HEK293T (cell line): ENCODE data around the gene CAPN12.

Source experiments
- CTCF ChIA-PET: fragments of 350-600 bp; formaldehyde crosslinking; extraction: SDS; loops from one replicate; lab custom pipeline; 2021; ENCODE audit warnings: antibody characterized with exemption, inconsistent platforms; lab: Yijun Ruan, JAX
- POLR2A ChIA-PET: fragments of 350-600 bp; formaldehyde crosslinking; extraction: SDS; loops from one replicate; lab custom pipeline; 2020; ENCODE audit warnings: antibody characterized with exemption, inconsistent platforms; lab: Yijun Ruan, JAX
- DNase-seq: peaks from one replicate; pipeline ENCODE4 v3.0.0; 2012; ENCODE audit warnings: mixed read lengths; ENCODE audit errors: extremely low spot score
- ARNT ChIP-seq: fragments of 450-650 bp; IDR thresholded peaks from 2 replicates; pipeline ENCODE4 v1.6.1; 2017; ENCODE audit warnings: mild to moderate bottlenecking
- BHLHE40 ChIP-seq: fragments of 450-650 bp; IDR thresholded peaks from 2 replicates; pipeline ENCODE4 v1.6.1; 2016; ENCODE audit warnings: mild to moderate bottlenecking, moderate library complexity, borderline replicate concordance
- CTBP1 ChIP-seq: fragments of 450-650 bp; IDR thresholded peaks from 2 replicates; pipeline ENCODE4 v1.6.1; 2016; ENCODE audit warnings: borderline replicate concordance
- ELF4 ChIP-seq: fragments of 450-650 bp; IDR thresholded peaks from 2 replicates; pipeline ENCODE4 v1.6.1; 2017; ENCODE audit warnings: antibody characterized with exemption
- FOXA1 ChIP-seq: fragments of 450-650 bp; IDR thresholded peaks from 2 replicates; pipeline ENCODE4 v1.6.1; 2016; ENCODE audit warnings: mild to moderate bottlenecking
- FOXK2 ChIP-seq: fragments of 450-650 bp; IDR thresholded peaks from 2 replicates; pipeline ENCODE4 v1.6.1; 2016; ENCODE audit warnings: mild to moderate bottlenecking
- FOXM1 ChIP-seq: fragments of 450-650 bp; IDR thresholded peaks from 2 replicates; pipeline ENCODE4 v1.6.1; 2017; ENCODE audit warnings: mild to moderate bottlenecking, borderline replicate concordance
- HDGF ChIP-seq: fragments of 450-650 bp; IDR thresholded peaks from 2 replicates; pipeline ENCODE4 v1.6.1; 2017; ENCODE audit warnings: antibody characterized with exemption, borderline replicate concordance
- L3MBTL2 ChIP-seq: fragments of 450-650 bp; conservative IDR thresholded peaks from 2 replicates; pipeline ENCODE4 v1.6.1; 2016; ENCODE audit warnings: mild to moderate bottlenecking
- LEF1 ChIP-seq: fragments of 450-650 bp; IDR thresholded peaks from 2 replicates; pipeline ENCODE4 v1.6.1; 2017; ENCODE audit warnings: mild to moderate bottlenecking, borderline replicate concordance
- NFRKB ChIP-seq: fragments of 450-650 bp; IDR thresholded peaks from 2 replicates; pipeline ENCODE4 v1.6.1; 2016; ENCODE audit warnings: mild to moderate bottlenecking, moderate library complexity
- PKNOX1 ChIP-seq: fragments of 450-650 bp; IDR thresholded peaks from 2 replicates; pipeline ENCODE4 v1.6.1; 2016
- SP1 ChIP-seq: fragments of 450-650 bp; IDR thresholded peaks from 2 replicates; pipeline ENCODE4 v1.6.1; 2017
- SUZ12 ChIP-seq: fragments of 450-650 bp; IDR thresholded peaks from 2 replicates; pipeline ENCODE4 v1.6.1; 2016; ENCODE audit warnings: mild to moderate bottlenecking
- TARDBP ChIP-seq: fragments of 450-650 bp; IDR thresholded peaks from 2 replicates; pipeline ENCODE4 v1.6.1; 2016
- ZNF384 ChIP-seq: fragments of 450-650 bp; IDR thresholded peaks from 2 replicates; pipeline ENCODE4 v1.6.1; 2016

CAPN12 gene

GRCh38 chr19:38714354-38714778, 29.9 kb downstream of the CAPN12 start:
- POLR2A ChIA-PET, result no interaction called here
- DNase-seq, result no peak
- no peak for TF ChIP-seq SP1
- TF ChIP-seq BHLHE40, result no peak
- no peak for TF ChIP-seq L3MBTL2
- no peak for TF ChIP-seq HDGF
- no peak for TF ChIP-seq PKNOX1
- no peak for TF ChIP-seq NFRKB
- TF ChIP-seq ELF4, result no peak
- TF ChIP-seq FOXK2, result no peak
- no peak for TF ChIP-seq CTBP1
- no peak for TF ChIP-seq FOXA1
- TF ChIP-seq LEF1, result no peak
- TF ChIP-seq ARNT, result no peak
- TF ChIP-seq ZNF384, result no peak
- TF ChIP-seq SUZ12, result no peak
- TF ChIP-seq FOXM1, result no peak
- CTCF ChIA-PET, result no interaction called here

- POLR2A ChIA-PET, result no interaction called here
- CTCF ChIA-PET, result no interaction called here
- DNase-seq, result no peak
- no peak for TF ChIP-seq ARNT
- no peak for TF ChIP-seq SP1
- no peak for TF ChIP-seq ELF4
- no peak for TF ChIP-seq FOXK2
- no peak for TF ChIP-seq NFRKB
- no peak for TF ChIP-seq HDGF
- TF ChIP-seq ZNF384, result no peak
- TF ChIP-seq FOXM1, result no peak
- TF ChIP-seq PKNOX1, result no peak
- TF ChIP-seq CTBP1, result no peak
- no peak for TF ChIP-seq BHLHE40
- no peak for TF ChIP-seq TARDBP
- no peak for TF ChIP-seq L3MBTL2
- no peak for TF ChIP-seq LEF1
- no peak for TF ChIP-seq FOXA1
- TF ChIP-seq SUZ12, result no peak
Measured at GRCh38 chr19:38713865-38714264, 30.4 kb downstream of the CAPN12 start.

- TF ChIP-seq ARNT (no peak), BHLHE40 (no peak), FOXK2 (no peak), FOXM1 (no peak), NFRKB (no peak), PKNOX1 (no peak), LEF1 (no peak), TARDBP (no peak), CTBP1 (no peak), HDGF (no peak), SUZ12 (no peak), L3MBTL2 (no peak), FOXA1 (no peak), ELF4 (no peak), SP1 (no peak), ZNF384 (no peak)
Measured at GRCh38 chr19:38713227-38713649, 31.0 kb downstream of the CAPN12 start.

GRCh38 chr19:38712161-38712748, 32.0 kb downstream of the CAPN12 start:
- TF ChIP-seq FOXK2 (no peak), ARNT (no peak), ELF4 (no peak), LEF1 (no peak), FOXA1 (no peak), ZNF384 (no peak), TARDBP (no peak), FOXM1 (no peak), BHLHE40 (no peak), PKNOX1 (no peak), CTBP1 (no peak), SP1 (no peak), HDGF (no peak), SUZ12 (no peak), NFRKB (no peak)
- ChIA-PET CTCF (interaction anchor here (0.5 kb wide), 1 partner anchor 204 kb away, joined by 3 read pairs; no protein-coding TSS in a partner anchor), POLR2A (no interaction called here)
- no peak for DNase-seq

More at GRCh38 chr19:38713227-38713649, 31.0 kb downstream of the CAPN12 start:
- POLR2A ChIA-PET, result no interaction called here
- DNase-seq, result no peak
- CTCF ChIA-PET, result no interaction called here

GRCh38 chr19:38711726-38712153, 32.5 kb downstream of the CAPN12 start:
- TF ChIP-seq ELF4 (no peak), LEF1 (no peak), SUZ12 (no peak), L3MBTL2 (no peak), FOXK2 (no peak), SP1 (no peak), FOXM1 (no peak), PKNOX1 (no peak), TARDBP (no peak), HDGF (no peak), FOXA1 (no peak), NFRKB (no peak), ARNT (no peak), ZNF384 (no peak), BHLHE40 (no peak), CTBP1 (no peak)
- ChIA-PET POLR2A (no interaction called here), CTCF (interaction anchor here (0.5 kb wide), 1 partner anchor 203 kb away, joined by 3 read pairs; no protein-coding TSS in a partner anchor)
- no peak for DNase-seq
